Activated T-cell treated with anti-CD3 and anti-CD28 coated beads for 48 hours (primary cell): ENCODE data around the gene TESPA1.

Experiments used
- DNase-seq: peaks from one replicate; pipeline ENCODE4 v3.0.0-alpha.2; 2020; ENCODE audit warnings: low read depth

The TESPA1 gene

DNA sequence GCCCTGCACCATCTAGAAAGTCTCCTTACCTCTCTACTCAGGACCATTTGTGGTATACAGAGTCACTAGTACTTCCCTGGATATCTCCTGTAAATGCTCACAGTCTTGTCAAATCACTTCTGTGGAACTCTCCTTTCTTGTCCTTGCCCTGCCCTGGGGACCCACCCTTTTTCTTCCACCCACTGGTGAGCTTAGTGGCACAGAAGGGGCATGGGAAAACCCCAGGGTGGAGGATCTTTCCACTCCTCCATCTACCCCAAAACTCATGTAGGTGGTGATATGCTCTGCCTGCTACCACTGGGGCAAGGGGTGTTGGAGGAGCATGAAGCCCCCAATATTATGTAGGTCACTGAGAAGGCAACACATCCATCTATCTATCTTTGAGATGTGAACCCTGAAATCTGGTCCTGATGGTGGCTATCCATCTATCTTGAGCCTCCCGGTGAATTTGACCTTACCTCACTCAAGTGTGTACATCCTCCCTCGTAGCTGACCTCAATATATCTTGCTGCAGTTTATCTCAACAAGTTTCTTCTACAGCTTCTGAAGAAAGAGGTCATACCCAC, 943 bp downstream of the TESPA1 start:
- peak; percentile 16 for DNase-seq

DNA sequence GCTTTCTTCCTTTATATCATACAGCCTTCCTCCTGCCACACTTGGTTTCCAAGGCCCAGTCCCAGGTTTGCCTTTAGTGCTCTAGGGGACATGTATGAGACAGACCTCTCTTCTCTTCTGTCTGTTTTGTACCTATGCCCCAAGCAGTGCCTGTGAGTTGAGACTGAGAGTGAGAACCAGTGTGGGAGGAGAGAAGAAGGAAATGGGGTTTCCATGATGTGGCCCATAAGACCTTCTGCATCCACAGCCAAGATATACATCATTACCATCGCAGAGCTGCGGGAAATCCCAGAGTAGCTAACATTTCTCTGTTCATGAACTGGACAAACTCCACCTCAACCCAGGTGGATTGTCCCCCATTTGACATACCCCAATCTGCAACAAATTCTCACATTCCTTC, 2.8 kb downstream of the TESPA1 start:
- no peak for DNase-seq

DNA sequence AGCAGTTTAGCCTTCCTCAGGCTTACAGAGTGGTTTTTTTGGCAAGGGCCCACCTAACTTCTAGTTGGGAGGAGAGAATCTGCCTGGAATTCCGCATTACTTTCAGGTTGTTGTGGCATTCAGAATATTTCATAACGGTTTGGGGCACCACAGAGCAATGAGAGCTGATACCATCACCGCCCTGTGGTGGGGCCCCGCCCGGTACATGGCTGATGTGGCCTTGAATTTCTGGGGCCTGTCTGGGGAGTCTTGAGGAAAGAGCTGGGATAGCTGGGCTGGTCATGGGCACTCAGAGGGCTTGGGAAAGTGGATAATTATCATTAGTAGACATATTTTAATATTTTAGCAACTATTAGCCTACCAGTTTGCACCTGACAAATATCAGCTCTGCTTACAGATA, 4.2 kb downstream of the TESPA1 start:
- no peak for DNase-seq

DNA sequence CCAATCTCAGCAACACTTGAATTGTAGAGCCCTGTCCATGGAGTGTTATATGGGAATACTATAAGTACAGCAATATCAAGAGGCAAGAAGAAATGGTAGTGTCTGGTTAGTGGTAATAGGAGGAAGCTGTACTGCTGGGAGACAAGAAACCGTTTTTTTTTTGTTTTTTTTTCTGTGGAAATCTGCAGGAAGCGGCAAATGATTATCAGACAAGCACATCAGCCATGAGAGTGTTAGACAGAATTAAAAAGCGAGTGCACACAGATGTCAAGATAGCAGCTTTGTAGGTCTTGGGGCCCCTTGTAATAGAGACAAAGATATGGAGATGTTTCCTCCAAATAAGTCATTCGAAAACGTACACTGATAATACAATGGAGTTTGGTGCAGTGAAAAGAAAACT, 6.7 kb downstream of the TESPA1 start:
- no peak for DNase-seq

DNA sequence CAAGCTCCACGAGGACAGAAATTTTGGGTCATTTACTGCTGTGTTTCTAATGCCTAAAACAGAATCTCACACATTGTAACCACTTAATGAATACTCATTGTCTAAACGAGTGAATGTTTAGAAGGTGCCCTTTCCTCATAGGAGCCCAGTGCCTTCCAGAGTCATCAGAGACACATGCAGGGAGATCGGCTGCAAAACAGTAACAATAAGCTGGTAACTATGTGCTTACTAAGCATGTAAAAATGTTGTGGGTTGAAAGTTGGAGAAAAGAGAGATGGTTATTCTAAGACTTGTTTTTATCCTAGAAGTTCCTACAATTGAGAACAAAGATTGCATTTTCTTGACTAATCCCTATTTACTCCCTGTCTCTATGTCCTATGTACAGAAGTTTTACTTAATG, 7.4 kb downstream of the TESPA1 start:
- DNase-seq, result no peak

DNA sequence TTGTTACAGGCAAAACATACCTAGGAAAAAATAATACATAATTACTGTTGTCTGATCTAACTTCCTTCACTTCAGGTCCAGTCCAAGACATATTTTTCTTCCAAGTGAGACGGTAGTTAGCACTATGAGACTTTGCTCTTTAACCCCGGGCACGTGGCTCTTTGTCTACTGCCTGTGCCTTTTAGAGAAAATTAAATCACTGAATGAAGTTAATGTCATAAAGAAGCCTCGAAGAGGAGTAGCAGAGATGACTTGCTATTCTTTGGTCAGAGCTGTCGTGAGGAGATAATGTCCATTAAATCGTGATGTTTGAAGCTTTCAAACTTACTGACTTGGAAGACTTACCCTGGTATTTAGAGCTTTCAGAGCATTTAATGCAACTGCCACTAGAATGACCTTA, 8.7 kb downstream of the TESPA1 start:
- no peak for DNase-seq

DNA sequence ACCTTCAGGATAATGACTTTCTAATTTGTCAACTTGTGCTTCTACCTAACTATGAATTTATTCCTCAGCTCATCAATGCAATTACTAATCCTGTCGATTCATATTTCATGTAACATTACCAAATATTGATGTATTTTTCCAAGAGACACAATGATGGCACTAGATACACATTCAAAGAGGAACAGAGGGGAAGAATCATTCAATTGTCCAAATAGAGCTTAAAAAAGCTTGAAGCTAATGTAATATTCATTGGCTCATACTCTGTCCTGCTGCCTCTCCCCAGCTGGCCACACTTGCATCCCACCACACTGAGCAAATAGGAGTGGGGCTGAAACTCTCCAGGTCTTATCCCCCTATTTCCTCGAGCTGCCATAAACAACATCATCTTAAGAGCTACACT, 9.3 kb downstream of the TESPA1 start:
- DNase-seq, result no peak

DNA sequence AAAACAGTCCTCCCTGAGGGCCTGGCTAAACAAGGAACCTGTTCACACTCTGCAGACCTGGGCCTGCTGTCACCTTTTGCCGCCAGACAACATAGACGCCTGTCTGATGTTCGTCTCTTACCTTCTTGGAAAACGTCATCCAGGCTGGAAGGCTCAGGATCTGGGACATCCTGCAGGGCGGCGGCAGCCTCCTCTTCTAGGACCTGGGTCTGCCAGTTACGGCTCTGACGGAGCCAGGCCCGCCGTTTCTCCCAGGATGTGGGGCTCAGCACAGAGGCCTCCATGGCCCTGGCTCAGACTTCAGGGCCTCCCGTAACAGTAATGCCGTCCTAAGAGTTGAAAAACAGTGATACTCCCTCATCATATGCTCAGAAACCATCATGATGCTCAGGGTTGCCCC, 10.3 kb downstream of the TESPA1 start:
- DNase-seq, result no peak

DNA sequence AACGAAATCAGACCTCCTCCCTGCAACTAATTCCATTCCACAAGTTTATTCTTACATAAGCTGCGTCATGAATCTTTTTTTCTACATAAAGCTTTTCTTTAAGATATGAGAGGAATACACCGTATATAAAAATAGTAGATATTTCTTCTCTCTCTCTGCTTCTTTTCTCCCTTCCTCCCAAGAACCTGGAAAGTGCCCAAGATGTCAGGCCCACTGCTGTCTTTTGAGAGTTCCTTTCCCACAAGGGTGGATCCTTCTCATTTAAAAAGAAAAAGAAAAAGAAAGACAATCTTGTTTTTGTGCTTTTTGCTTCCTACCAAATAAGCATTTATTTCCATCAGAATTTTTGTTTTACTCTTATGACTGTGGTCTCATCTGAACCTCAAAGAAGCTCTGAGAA, 11.0 kb downstream of the TESPA1 start:
- DNase-seq, result no peak

DNA sequence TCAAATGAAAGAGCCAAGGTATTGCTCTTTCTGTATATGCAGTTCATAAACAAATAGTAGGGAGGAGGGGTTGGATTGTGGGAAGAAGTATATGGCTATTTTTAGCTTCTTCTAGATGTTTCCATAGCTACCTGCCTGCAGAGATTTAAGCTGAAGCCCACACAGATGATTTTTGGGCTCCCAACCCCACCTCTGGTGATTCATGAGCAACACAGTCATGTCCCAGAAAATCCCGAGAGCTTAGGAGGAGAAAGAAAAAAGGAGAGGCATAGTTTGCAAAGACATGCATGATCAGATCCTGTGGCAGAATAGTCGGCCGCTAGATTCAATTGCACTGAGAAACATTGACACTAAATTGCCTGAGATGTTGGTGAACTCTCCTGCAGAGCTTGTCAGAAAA, 13.8 kb downstream of the TESPA1 start:
- no peak for DNase-seq

DNA sequence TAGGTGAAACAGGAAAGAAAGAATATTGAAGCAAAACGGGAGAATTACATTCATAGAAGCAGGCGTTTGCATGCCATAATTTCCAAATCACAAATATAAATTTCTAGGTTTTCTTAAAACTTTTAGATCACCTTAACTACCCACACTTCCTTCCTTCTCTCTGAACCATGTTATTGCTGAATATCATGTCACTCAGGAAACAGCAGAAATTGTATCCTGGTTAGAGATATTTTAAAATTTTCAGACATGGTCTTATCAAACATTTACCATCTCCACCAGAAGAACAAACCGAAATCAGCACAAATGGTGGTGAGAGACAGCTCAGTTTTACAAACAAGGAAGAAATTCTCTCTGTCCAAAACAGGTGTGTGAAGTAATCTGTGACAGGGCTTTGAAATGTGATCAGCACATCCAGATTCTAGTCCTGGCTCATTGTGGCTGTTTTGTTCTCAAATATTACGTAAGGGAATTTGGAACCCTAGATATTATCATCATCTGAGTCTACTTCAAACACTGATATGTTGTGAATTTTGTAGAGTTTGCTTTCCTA, 16.3 kb downstream of the TESPA1 start:
- DNase-seq, result no peak

DNA sequence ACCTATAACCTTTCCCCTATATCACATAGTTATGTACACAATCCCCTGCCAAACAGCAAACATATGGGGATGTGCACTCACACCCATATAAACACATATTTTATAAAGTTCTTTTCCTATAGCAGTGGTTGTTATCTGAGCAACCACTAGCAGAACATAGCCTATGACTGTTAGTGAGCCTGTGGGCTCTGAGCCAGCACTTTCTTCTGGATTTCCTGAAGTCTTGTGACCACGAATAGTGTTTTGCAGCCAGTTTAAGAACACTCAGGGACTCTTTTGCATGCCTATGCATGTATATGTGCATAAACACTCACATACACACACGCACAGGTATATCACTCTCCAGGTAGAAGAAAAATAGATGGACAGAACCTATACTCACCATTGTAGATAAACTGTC, 17.1 kb downstream of the TESPA1 start:
- DNase-seq, result no peak

DNA sequence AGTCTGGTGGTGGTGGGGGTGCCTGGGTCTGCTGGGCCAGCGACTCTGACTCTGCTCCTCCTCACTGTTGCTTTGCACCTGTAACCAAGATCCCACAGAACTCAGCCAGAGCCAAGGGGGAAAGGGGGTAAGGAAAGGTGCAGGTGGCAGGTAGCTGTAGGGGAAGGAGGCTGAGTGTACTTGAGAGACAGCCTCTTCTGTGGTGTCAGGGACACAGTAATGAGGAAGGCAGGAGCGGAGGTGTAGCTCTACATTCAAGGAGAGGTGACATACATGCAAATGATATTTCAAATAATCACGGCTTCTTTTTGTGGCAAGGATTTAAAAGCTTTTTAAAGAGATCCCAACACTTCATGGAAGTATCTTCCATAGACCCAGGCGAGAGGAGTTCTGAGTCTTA, 23.4 kb downstream of the TESPA1 start:
- no peak for DNase-seq

DNA sequence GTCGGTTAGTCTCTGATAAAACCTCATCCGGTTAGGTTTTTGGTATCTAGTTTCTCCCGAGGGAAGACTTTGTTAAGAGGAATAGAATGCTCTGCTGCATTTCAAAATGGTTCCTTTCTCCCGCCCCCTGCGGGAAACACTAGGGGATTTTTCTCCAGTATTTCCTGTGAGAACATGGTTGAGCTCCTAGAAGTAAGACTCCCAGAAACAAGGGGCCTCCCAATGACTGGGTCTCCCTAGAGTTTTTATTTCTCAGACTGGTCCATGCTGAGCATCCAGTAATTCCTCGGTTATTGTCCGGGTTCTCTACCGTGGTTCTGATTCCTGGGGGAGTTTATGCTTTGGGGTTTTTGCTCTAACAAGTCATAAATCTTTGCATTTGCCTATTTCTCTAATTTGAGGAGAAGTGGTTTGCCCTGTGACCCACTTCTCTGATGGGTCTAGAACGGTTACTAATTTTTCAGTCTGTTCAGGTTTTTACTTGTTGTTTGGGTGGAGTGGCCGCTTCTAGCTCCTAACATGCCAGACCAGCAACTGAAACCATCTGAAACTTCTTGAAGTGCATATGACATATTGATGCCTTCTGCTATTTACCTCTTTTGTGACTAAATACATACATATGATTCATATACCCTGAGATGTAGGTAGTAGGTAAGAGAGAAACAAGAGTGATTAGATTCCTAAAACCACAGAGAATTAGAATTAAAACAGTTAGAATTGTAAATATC, 25.1 kb downstream of the TESPA1 start:
- DNase-seq, result no peak

DNA sequence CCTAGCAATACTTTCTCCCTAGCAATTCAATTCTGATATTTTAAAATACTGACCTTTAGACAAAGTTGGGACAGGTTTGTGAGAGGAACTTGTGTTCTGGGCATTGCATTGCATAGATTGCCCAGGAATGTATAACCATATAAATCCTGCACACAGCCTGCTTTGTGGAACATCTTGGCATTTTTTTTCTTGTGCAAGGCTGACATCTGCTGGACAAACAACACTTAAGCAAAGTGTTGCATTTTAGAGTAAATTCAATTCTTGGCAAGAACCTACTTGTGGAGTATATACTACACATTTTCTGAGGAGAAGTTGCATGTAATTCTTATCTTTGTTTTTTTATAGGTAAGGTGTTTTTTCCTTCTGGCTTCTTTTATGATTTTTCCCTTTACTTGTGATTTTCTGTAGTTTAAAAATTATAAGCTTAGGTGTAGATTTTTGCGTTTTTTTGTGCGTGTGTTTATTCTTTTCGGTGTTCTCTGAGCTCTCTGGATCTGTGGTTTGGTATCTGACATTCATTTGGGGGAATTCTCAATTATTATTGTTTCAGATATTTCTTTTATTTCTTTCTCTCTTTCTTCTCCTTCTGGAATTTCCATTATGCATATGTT, 26.4 kb downstream of the TESPA1 start:
- DNase-seq, result no peak

DNA sequence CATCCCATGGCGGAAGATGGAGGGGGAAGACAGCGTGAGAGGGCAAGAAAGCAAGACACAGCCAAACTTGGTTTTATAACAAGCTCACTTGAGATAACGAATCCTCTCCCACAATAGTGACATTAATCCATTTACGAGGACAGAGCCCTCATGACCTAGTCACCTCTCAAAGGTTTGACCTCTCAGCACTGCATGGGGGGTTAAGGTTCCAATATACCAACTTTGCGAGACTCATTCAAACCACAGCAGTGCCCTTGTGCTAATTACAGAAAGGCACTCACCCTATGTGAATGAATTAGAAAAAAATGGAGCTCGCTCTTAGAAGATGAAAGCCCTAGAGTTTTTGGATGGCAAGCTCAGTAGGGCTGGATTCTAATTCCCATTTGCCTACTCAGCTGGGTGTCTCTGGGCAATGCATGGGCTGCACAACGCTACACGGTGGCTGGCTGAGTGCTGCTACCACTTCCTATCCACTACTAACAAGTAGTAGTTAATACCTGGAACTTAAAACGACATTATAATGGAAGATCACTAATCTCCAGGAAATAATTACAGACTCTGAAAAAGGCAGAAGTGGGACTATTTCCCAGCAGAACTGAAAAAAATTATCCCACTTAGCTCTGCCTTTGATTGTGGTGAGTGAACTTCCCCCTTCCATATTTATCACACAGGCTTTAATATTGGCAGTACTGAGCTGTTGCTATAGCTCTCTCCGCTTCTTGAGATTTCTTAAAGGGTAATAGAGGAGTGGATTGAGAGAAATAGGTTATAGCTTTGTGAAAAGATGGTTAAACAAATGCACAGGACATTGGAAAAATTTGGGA, 27.5 kb downstream of the TESPA1 start:
- no peak for DNase-seq

DNA sequence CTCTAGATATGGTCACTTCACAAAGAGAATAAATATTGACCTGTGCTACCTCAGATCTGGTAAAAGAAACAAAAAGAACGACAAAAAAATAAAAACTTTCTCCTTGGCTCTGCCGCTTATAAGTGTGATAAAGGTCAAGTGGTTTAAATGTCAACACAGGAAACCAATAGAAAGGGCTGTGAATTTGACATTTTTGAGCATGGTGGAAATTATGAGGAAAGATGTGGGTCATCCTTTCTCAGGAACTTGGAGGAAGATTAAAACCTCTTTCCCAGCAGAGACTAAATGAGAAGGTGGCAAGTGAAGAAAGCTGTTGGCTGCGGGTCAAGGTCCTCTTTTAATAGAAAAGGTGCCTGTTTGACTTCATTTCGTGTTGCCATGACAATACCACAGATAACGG, 28.2 kb downstream of the TESPA1 start:
- DNase-seq, result no peak

DNA sequence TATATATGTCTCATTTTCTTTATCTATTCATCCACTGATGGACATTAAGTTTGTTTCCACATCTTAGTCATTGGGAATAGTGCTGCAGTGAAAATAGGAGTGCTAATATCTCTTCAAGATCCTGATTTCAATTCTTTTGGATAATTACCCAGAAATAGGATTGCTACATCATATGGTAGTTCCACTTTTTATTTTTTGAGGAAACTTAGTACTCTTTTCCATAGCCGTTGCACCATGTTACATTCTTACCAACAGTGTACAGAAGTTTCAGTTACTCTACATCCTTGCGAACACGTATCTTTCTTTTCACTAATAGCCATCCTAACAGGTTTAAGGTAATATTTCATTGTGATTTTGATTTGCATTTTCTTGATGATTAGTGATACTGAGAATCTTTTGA, 29.8 kb downstream of the TESPA1 start:
- no peak for DNase-seq

DNA sequence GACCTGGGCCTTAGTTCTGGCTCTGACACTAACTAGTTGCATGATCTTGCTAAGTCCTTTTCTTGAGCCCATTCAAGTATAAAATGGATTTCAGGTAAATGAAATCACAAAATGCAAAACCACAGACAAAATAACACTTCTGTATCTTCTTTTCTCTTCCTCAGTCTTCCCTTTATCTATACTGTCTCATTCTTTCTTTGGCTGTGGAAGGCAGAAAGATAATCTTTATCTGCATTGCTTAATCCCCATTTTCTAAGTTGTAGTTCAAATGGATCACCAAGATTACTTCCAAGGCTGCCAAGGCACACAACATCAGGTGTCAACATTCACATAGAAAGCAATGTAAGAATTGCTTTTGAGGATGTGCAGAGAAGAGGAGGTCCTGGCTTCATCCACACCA, 30.3 kb downstream of the TESPA1 start:
- DNase-seq, result no peak

DNA sequence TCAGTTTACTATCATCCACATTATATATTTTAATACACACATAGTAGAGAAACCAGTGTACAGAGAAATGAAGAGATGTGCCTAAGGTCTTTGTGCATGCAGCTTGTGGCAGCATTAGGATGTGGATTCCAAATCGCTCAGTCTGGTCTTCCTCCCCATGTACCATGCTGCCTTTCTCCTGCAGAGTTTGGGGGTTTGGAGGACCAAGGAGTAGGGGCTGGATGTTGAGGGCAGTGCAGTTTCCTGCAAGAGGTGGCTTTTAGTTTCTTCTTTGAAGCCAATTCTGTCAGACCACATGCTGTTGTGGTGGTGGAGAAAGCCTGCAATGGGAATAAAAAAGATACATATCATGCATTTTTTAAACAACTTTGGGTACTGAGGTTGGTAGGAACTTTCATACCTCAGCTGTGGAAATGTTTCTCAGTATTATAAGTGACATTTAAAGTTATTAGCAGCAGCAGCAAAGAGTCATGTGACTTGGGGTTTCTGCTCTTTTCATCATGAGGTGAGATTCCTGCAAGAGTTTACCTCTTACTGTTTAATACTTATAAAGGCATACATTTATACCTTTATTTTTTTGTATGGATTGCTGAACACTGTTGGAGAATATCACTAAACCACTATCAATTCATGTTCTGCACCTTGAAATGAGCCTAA, 34.4 kb downstream of the TESPA1 start:
- DNase-seq, result no peak

DNA sequence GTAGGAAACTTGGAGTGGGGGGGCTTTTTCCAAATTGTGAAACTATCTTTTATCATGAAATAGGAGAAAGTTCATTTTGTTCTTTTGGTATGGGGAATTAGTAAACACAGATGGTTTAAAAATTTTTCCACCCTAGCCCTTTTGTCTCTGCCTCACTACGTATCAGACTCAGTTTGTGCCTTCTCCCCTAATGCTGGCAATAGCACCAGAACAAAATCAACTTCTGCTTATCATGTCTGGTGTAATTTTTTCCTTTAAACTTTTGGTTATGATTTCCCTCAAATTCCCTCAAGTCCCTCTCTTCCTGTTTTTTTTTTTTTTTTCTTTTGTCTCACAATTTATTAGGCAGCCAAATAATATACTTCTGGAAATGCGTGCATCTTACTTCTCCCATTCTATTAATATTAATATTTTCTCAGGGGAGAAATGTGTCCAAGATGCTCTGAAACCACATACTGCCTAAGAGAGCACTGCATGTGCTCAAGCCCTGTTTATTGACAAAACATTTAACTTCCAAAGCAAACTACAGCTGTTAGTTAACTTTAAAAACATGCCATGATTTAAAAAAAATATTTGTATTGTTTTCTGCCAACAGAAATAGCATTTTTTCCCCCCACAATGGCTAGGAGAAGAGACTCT, 35.4 kb downstream of the TESPA1 start:
- no peak for DNase-seq

DNA sequence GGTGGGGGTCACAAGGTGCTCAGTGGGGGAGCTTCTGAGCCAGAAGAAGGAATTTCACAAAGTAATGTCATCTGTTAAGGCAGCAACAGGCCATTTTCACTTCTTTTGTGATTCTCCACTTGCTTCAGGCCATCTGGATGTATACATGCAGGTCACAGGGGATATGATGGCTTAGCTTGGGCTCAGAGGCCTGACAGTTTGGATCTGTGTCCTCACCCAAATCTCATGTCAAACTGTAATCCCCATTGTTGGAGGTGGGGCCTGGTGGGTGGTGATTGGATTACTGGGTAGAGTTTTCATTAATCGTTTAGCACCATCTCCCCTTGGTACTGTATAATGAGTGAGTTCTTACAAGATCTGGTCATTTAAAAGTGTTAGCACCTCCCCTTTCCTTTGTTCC, 36.4 kb downstream of the TESPA1 start:
- DNase-seq, result no peak
